HCT116 (cell line): ENCODE measurements around the gene AMY2B. TPM values are rescaled to one million over a fixed set of nuclear protein-coding genes. Genes with fewer than 3 reads are reported as not detected.

Experiments
- ATAC-seq: fragments of 200-7000 bp; cut with Tn5 transposase; 2 replicates; pipeline ENCODE4 v1.9.1; 2020; ENCODE audit warnings: mild to moderate bottlenecking, moderate library complexity
- BruUV-seq: library from RNA; stranded (reverse); fragments of 400-500 nt; replicated peaks from 2 replicates; lab custom pipeline; 2021; lab: Mats Ljungman, UMichigan
- CTCF ChIA-PET: fragments of 300-600 bp; sonication (Branson Sonifier 250); formaldehyde crosslinking; loops from one replicate; lab custom pipeline; 2021; ENCODE audit warnings: antibody characterized with exemption; lab: Charles Lee
- POLR2A ChIA-PET: fragments of 300-600, 350-600 bp; sonication (Branson Sonifier 250); formaldehyde crosslinking; loops from one replicate; lab custom pipeline; 2021; ENCODE audit warnings: antibody characterized with exemption; lab: Charles Lee
- RAD21 ChIA-PET, 2 experiments: fragments of 300-600 bp; sonication (Branson Sonifier 250); formaldehyde crosslinking; loops; one replicate each; lab custom pipeline; 2023; ENCODE audit warnings: low total read pairs in 2 of 2; ENCODE audit not compliant: uncharacterized antibody in 2 of 2, unreplicated experiment in 2 of 2, low non-redundant PET in 1 of 2; lab: Charles Lee
- DNase-seq: peaks from one replicate; pipeline ENCODE4 v3.0.0-alpha.2; 2010; ENCODE audit warnings: low read depth, low spot score
- H2AFZ ChIP-seq: fragments of 200-600 bp; shearing (Covaris generic), sonication (generic); 2 replicates; pipeline ENCODE4 v1.6.1; 2017; ENCODE audit warnings: low read depth, mixed run types, mixed read lengths, antibody characterized with exemption, low read length; ENCODE audit not compliant: poor library complexity, severe bottlenecking
- H3K27ac ChIP-seq: 2 replicates; pipeline ENCODE4 v1.5.1; 2012; ENCODE audit warnings: low read depth, low read length
- H3K27me3 ChIP-seq: fragments of 200-600 bp; sonication (generic); 2 replicates; pipeline ENCODE4 v1.6.1; 2016; ENCODE audit warnings: mixed run types, low read length, mixed read lengths; ENCODE audit not compliant: insufficient read depth
- H3K36me3 ChIP-seq, 2 experiments: fragments of 200-500 bp in 1 of 2; fragments of 200-600 bp in 1 of 2; sonication (Bioruptor generic) in 1 of 2; sonication (generic) in 1 of 2; 2 replicates each; pipeline versions ENCODE4 v1.5.1 to v1.6.1; 2014 to 2016; ENCODE audit warnings: low read length in 2 of 2, inconsistent platforms in 1 of 2, mixed read lengths in 1 of 2, mixed run types in 1 of 2; ENCODE audit not compliant: insufficient read depth in 2 of 2, control insufficient read depth in 1 of 2
- H3K4me1 ChIP-seq, 2 experiments: fragments of 200-600 bp in 1 of 2; sonication (generic) in 1 of 2; 2 replicates each; pipeline versions ENCODE4 v1.5.1 to v1.6.1; 2012 to 2017; ENCODE audit warnings: low read length in 2 of 2, inconsistent platforms in 1 of 2, mild to moderate bottlenecking in 1 of 2, mixed read lengths in 1 of 2, mixed run types in 1 of 2, moderate library complexity in 1 of 2; ENCODE audit not compliant: insufficient read depth in 2 of 2, control insufficient read depth in 1 of 2
- H3K4me2 ChIP-seq: fragments of 200-600 bp; sonication (generic); 2 replicates; pipeline ENCODE4 v1.6.1; 2017; ENCODE audit warnings: mixed run types, low read length, mixed read lengths
- H3K4me3 ChIP-seq, 2 experiments: fragments of 200-600 bp in 1 of 2; sonication (generic) in 1 of 2; replicated peaks in 1 of 2; 2 replicates each; pipeline ENCODE4 v1.5.1; 2011 to 2016; ENCODE audit warnings: low read length in 2 of 2, control low read depth in 1 of 2, low read depth in 1 of 2, mild to moderate bottlenecking in 1 of 2, mixed read lengths in 1 of 2, mixed run types in 1 of 2
- H3K79me2 ChIP-seq: fragments of 200-600 bp; sonication (generic); 2 replicates; pipeline ENCODE4 v1.6.1; 2017; ENCODE audit warnings: mild to moderate bottlenecking, mixed run types, low read length, moderate library complexity, mixed read lengths; ENCODE audit not compliant: insufficient read depth
- H3K9ac ChIP-seq: fragments of 200-600 bp; sonication (generic); 2 replicates; pipeline ENCODE4 v1.6.1; 2016; ENCODE audit warnings: low read length, mixed read lengths
- H3K9me2 ChIP-seq: fragments of 200-600 bp; sonication (generic), shearing (Covaris generic); 2 replicates; pipeline ENCODE4 v1.6.1; 2017; ENCODE audit warnings: mixed run types, mild to moderate bottlenecking, moderate library complexity; ENCODE audit not compliant: insufficient read depth
- H3K9me3 ChIP-seq, 2 experiments: fragments of 200-500 bp in 1 of 2; fragments of 200-600 bp in 1 of 2; sonication (Bioruptor generic) in 1 of 2; sonication (generic) in 1 of 2; 2 replicates each; pipeline ENCODE4 v1.6.1; 2014 to 2017; ENCODE audit warnings: low read length in 2 of 2, mixed read lengths in 2 of 2, inconsistent platforms in 1 of 2, low read depth in 1 of 2, mild to moderate bottlenecking in 1 of 2, mixed run types in 1 of 2, moderate library complexity in 1 of 2; ENCODE audit not compliant: control insufficient read depth in 1 of 2, insufficient read depth in 1 of 2
- H4K20me1 ChIP-seq: fragments of 200-600 bp; sonication (generic), shearing (Covaris generic); 2 replicates; pipeline ENCODE4 v1.6.1; 2017; ENCODE audit warnings: mixed run types, mild to moderate bottlenecking, moderate library complexity; ENCODE audit not compliant: insufficient read depth
- ATF3 ChIP-seq: IDR thresholded peaks from 2 replicates; pipeline ENCODE4 v1.6.1; 2012
- CBX3 ChIP-seq: IDR thresholded peaks from 2 replicates; pipeline ENCODE4 v1.6.1; 2012; ENCODE audit warnings: low read depth
- CEBPB ChIP-seq: IDR thresholded peaks from 2 replicates; pipeline ENCODE4 v1.6.1; 2012; ENCODE audit warnings: low read depth
- EZH2 ChIP-seq: fragments of 200-600 bp; sonication (generic); IDR thresholded peaks from 2 replicates; pipeline ENCODE4 v1.6.1; 2017; ENCODE audit warnings: antibody characterized with exemption, mixed run types
- EZH2phosphoT487 ChIP-seq: fragments of 200-600 bp; IDR thresholded peaks from 2 replicates; pipeline ENCODE4 v1.6.1; 2018; ENCODE audit warnings: antibody characterized with exemption, borderline replicate concordance
- FOSL1 ChIP-seq: IDR thresholded peaks from 2 replicates; pipeline ENCODE4 v1.6.1; 2012; ENCODE audit warnings: low read depth
- JUND ChIP-seq: IDR thresholded peaks from 2 replicates; pipeline ENCODE4 v1.6.1; 2012
- POLR2A ChIP-seq: IDR thresholded peaks from 2 replicates; pipeline ENCODE4 v1.7.0; 2011; ENCODE audit warnings: borderline replicate concordance; ENCODE audit not compliant: insufficient read depth, insufficient read length; ENCODE audit errors: extremely low read depth
- SIN3A ChIP-seq: IDR thresholded peaks from 2 replicates; pipeline ENCODE4 v1.6.1; 2012; ENCODE audit warnings: low read depth
- SRF ChIP-seq: IDR thresholded peaks from 2 replicates; pipeline ENCODE4 v1.6.1; 2012; ENCODE audit warnings: low read depth
- TCF7L2 ChIP-seq: IDR thresholded peaks from 2 replicates; pipeline ENCODE4 v1.7.0; 2011; ENCODE audit warnings: borderline replicate concordance, inconsistent platforms; ENCODE audit not compliant: insufficient read depth, insufficient read length; ENCODE audit errors: extremely low read depth
- YY1 ChIP-seq: IDR thresholded peaks from 2 replicates; pipeline ENCODE4 v1.6.1; 2011; ENCODE audit warnings: low read length, low read depth, moderate library complexity, mild to moderate bottlenecking; ENCODE audit not compliant: insufficient replicate concordance; ENCODE audit errors: extremely low read depth
- ZFX ChIP-seq: fragments of 450-650 bp; IDR thresholded peaks from 2 replicates; pipeline ENCODE4 v1.6.1; 2017
- ZNF274 ChIP-seq: fragments of 200-500 bp; sonication (Bioruptor generic); IDR thresholded peaks from 2 replicates; pipeline ENCODE4 v1.6.1; 2014; ENCODE audit warnings: mild to moderate bottlenecking, low read depth, low read length, inconsistent platforms
- intact Hi-C: fragments of 100-400 bp; cut with micrococcal nuclease; formaldehyde crosslinking; loops from 2 replicates; pipeline ENCODE4 v1.10.0; 2022
- total RNA-seq: library from RNA; stranded (reverse); gene quantifications from one replicate; pipeline ENCODE4 v1.2.1, GENCODE V29; 2021; ENCODE audit not compliant: unreplicated experiment
- TF ChIP-seq, protein P1 (sequence below), 3 experiments: fragments of 200-600 bp in 1 of 3; sonication (generic) in 1 of 3; IDR thresholded peaks in 2 of 3; conservative IDR thresholded peaks in 1 of 3; 2 replicates each; pipeline ENCODE4 v1.5.1; 2012 to 2017; ENCODE audit warnings: low read depth in 2 of 3, low read length in 2 of 3, antibody characterized with exemption in 1 of 3, borderline replicate concordance in 1 of 3, control low read depth in 1 of 3, mild to moderate bottlenecking in 1 of 3, mixed read lengths in 1 of 3, mixed run types in 1 of 3, moderate library complexity in 1 of 3; ENCODE audit not compliant: insufficient read depth in 1 of 3
- TF ChIP-seq, protein P2 (sequence below): IDR thresholded peaks from 2 replicates; pipeline ENCODE4 v1.6.1; 2012; ENCODE audit warnings: low read depth
- TF ChIP-seq, protein P3 (sequence below): IDR thresholded peaks from 2 replicates; pipeline ENCODE4 v1.6.1; 2011; ENCODE audit warnings: mild to moderate bottlenecking, low read length, moderate library complexity; ENCODE audit not compliant: insufficient replicate concordance; ENCODE audit errors: extremely low read depth

Gene AMY2B
- total RNA-seq, 1 experiment from 2014 or later = 2.6 TPM

DNA sequence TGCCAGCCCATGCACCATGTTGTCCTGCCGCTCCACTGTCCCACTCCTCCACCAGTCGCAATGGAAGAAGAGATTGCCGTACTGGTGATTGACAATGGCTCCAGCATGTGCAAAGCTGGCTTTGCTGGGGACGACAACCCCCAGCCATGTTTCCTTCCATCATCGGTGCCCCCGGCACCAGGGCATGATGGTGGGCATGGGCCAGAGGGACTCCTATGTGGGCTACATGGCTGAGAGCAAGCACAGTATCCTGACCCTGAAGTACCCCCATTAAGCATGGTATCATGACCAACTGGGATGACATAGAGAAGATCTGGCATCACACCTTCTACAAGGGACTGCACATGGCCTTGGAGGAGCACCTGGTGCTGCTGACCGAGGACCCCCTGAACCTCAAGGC is 1.9 kb upstream of the AMY2B start:
- ATAC-seq (no peak), DNase-seq (no peak)
- H3K79me2 ChIP-seq = no peaks in the 10 kb centered on the region
- no peaks in the 10 kb centered on the region for H3K4me1 ChIP-seq
- H3K9ac ChIP-seq = no peak overlapping the region
- H2AFZ ChIP-seq = no peak overlapping the region
- intact Hi-C loops = no loop called here
- no peaks in the 10 kb centered on the region for H4K20me1 ChIP-seq
- ChIA-PET CTCF (no interaction called here), RAD21 (no interaction called here), POLR2A (no interaction called here)
- H3K4me2 ChIP-seq = no peak overlapping the region
- H3K9me3 ChIP-seq = no peaks in the 10 kb centered on the region
- H3K27me3 ChIP-seq = no peaks in the 10 kb centered on the region
- no peak overlapping the region for H3K27ac ChIP-seq
- no peaks in the 10 kb centered on the region for H3K36me3 ChIP-seq
- no TSS peak for BruUV-seq
- no peak overlapping the region for H3K4me3 ChIP-seq
- no peaks in the 10 kb centered on the region for H3K9me2 ChIP-seq
- TF ChIP-seq, protein P1, sequence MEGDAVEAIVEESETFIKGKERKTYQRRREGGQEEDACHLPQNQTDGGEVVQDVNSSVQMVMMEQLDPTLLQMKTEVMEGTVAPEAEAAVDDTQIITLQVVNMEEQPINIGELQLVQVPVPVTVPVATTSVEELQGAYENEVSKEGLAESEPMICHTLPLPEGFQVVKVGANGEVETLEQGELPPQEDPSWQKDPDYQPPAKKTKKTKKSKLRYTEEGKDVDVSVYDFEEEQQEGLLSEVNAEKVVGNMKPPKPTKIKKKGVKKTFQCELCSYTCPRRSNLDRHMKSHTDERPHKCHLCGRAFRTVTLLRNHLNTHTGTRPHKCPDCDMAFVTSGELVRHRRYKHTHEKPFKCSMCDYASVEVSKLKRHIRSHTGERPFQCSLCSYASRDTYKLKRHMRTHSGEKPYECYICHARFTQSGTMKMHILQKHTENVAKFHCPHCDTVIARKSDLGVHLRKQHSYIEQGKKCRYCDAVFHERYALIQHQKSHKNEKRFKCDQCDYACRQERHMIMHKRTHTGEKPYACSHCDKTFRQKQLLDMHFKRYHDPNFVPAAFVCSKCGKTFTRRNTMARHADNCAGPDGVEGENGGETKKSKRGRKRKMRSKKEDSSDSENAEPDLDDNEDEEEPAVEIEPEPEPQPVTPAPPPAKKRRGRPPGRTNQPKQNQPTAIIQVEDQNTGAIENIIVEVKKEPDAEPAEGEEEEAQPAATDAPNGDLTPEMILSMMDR (IDR thresholded peaks at IDR 0.05 in 2 of 3, conservative IDR thresholded peaks at IDR 0.05 in 1 of 3; ENCODE audit: borderline replicate concordance in 1 of 3, insufficient read depth in 1 of 3, low read depth in 2 of 3, low read length in 2 of 3) = no peak
- TF ChIP-seq SRF (no peak), EZH2phosphoT487 (no peak), SIN3A (no peak), CBX3 (no peak), CEBPB (no peak), ATF3 (no peak), ZNF274 (no peak), EZH2 (no peak), FOSL1 (no peak), ZFX (no peak), JUND (no peak), POLR2A (no peak), YY1 (no peak), TCF7L2 (no peak)
- TF ChIP-seq, protein P2, sequence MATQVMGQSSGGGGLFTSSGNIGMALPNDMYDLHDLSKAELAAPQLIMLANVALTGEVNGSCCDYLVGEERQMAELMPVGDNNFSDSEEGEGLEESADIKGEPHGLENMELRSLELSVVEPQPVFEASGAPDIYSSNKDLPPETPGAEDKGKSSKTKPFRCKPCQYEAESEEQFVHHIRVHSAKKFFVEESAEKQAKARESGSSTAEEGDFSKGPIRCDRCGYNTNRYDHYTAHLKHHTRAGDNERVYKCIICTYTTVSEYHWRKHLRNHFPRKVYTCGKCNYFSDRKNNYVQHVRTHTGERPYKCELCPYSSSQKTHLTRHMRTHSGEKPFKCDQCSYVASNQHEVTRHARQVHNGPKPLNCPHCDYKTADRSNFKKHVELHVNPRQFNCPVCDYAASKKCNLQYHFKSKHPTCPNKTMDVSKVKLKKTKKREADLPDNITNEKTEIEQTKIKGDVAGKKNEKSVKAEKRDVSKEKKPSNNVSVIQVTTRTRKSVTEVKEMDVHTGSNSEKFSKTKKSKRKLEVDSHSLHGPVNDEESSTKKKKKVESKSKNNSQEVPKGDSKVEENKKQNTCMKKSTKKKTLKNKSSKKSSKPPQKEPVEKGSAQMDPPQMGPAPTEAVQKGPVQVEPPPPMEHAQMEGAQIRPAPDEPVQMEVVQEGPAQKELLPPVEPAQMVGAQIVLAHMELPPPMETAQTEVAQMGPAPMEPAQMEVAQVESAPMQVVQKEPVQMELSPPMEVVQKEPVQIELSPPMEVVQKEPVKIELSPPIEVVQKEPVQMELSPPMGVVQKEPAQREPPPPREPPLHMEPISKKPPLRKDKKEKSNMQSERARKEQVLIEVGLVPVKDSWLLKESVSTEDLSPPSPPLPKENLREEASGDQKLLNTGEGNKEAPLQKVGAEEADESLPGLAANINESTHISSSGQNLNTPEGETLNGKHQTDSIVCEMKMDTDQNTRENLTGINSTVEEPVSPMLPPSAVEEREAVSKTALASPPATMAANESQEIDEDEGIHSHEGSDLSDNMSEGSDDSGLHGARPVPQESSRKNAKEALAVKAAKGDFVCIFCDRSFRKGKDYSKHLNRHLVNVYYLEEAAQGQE = no peak
- TF ChIP-seq, protein P3, sequence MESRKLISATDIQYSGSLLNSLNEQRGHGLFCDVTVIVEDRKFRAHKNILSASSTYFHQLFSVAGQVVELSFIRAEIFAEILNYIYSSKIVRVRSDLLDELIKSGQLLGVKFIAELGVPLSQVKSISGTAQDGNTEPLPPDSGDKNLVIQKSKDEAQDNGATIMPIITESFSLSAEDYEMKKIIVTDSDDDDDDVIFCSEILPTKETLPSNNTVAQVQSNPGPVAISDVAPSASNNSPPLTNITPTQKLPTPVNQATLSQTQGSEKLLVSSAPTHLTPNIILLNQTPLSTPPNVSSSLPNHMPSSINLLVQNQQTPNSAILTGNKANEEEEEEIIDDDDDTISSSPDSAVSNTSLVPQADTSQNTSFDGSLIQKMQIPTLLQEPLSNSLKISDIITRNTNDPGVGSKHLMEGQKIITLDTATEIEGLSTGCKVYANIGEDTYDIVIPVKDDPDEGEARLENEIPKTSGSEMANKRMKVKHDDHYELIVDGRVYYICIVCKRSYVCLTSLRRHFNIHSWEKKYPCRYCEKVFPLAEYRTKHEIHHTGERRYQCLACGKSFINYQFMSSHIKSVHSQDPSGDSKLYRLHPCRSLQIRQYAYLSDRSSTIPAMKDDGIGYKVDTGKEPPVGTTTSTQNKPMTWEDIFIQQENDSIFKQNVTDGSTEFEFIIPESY = no peak
